ENCODE data around the gene EXOSC5. TPM values are rescaled to one million over a fixed set of nuclear protein-coding genes. Genes with fewer than 3 reads are reported as not detected.
"Not testable (repeated sequence)": the region's sequence is repeated elsewhere in the genome, so short reads cannot be mapped to it uniquely, and the experiment has no call there.

The EXOSC5 gene
- total RNA-seq, 1 experiment from 2014 or later, result 25.2 TPM

- Histone ChIP-seq H3K4me3 (ENCODE audit: low read depth in 2 of 2, low read length in 2 of 2) (no peak overlapping the region), H3K27me3 (ENCODE audit: control insufficient read depth, insufficient read depth, low read length) (no peaks in the 10 kb centered on the region), H3K27ac (ENCODE audit: low read length) (no peak overlapping the region), H3K4me1 (ENCODE audit: control insufficient read depth, insufficient read depth, low read length) (peaks cover 5% of the 10 kb centered on the region; the same call in 1 of the 2 replicates), H3K9me3 (ENCODE audit: control insufficient read depth, insufficient read depth, low read depth, low read length) (no peaks in the 10 kb centered on the region), H3K36me3 (ENCODE audit: control insufficient read depth, insufficient read depth, low read length) (no peaks in the 10 kb centered on the region; the same call in 1 of the 2 replicates)
- no peak for ATAC-seq
- CTCF ChIA-PET, result interaction anchor here (0.6 to 0.7 kb wide), 2 partner anchors 79 to 96 kb away, joined by 5 to 8 read pairs; no protein-coding TSS in a partner anchor
- in situ Hi-C loops (cut with HindIII; ENCODE audit: low pct_unique_long_range_greater_than_20kb, low sequenced_read_pairs) (no loop called here), intact Hi-C loops (cut with micrococcal nuclease; ENCODE audit: unreplicated experiment) (no loop called here)
- POLR2A ChIA-PET, result interaction anchor here (0.6 kb wide), 1 partner anchor 172 kb away, joined by 3 read pairs; the partner anchor contains the start of gene HNRNPUL1
- no peak for TF ChIP-seq CTCF (IDR thresholded peaks at IDR 0.05)
- no peak for TF ChIP-seq TCF7L2 (IDR thresholded peaks at IDR 0.05; ENCODE audit: low read depth, low read length)
- no peak for TF ChIP-seq POLR2AphosphoS5 (IDR thresholded peaks at IDR 0.05; ENCODE audit: low read depth, low read length)
- TF ChIP-seq REST (IDR thresholded peaks at IDR 0.05; ENCODE audit: insufficient read depth in 1 of 2, low read depth in 2 of 2, low read length in 1 of 2), result no peak
- TF ChIP-seq SIN3A (IDR thresholded peaks at IDR 0.05; ENCODE audit: borderline replicate concordance, insufficient read depth, low read depth, low read length), result no peak
- DNase-seq (ENCODE audit: low read depth, low spot score), result no peak
- BruUV-seq (replicated peaks), result no TSS peak
These were observed 38.9 kb upstream of the EXOSC5 start for GRCh38 chr19:41435936-41436673.

GRCh38 chr19:41435376-41435775, 38.2 kb upstream of the EXOSC5 start:
- POLR2A ChIA-PET, result interaction anchor here (0.6 kb wide), 1 partner anchor 171 kb away, joined by 3 read pairs; the partner anchor contains the start of gene HNRNPUL1
- H3K27ac ChIP-seq (ENCODE audit: low read length); ATAC-seq; intact Hi-C loops (cut with micrococcal nuclease; ENCODE audit: unreplicated experiment); in situ Hi-C loops (cut with HindIII; ENCODE audit: low pct_unique_long_range_greater_than_20kb, low sequenced_read_pairs); H3K9me3 ChIP-seq (ENCODE audit: control insufficient read depth, insufficient read depth, low read depth, low read length); H3K36me3 ChIP-seq (ENCODE audit: control insufficient read depth, insufficient read depth, low read length); H3K4me1 ChIP-seq (ENCODE audit: control insufficient read depth, insufficient read depth, low read length); BruUV-seq (replicated peaks); H3K4me3 ChIP-seq (ENCODE audit: low read depth in 2 of 2, low read length in 2 of 2); DNase-seq (ENCODE audit: low read depth, low spot score); H3K27me3 ChIP-seq (ENCODE audit: control insufficient read depth, insufficient read depth, low read length): not testable (repeated sequence)
- CTCF ChIA-PET, result interaction anchor here (0.6 to 0.7 kb wide), 2 partner anchors 78 to 95 kb away, joined by 5 to 8 read pairs; no protein-coding TSS in a partner anchor

- ATAC-seq (no peak), DNase-seq (ENCODE audit: low read depth, low spot score) (no peak)
- ChIA-PET CTCF (no interaction called here), POLR2A (no interaction called here)
- no peaks in the 10 kb centered on the region for H3K9me3 ChIP-seq (ENCODE audit: control insufficient read depth, insufficient read depth, low read depth, low read length)
- H3K4me1 ChIP-seq (ENCODE audit: control insufficient read depth, insufficient read depth, low read length), result peaks cover 5% of the 10 kb centered on the region; the same call in 1 of the 2 replicates
- intact Hi-C loops (cut with micrococcal nuclease; ENCODE audit: unreplicated experiment), result no loop called here
- no peaks in the 10 kb centered on the region for H3K27me3 ChIP-seq (ENCODE audit: control insufficient read depth, insufficient read depth, low read length)
- in situ Hi-C loops (cut with HindIII; ENCODE audit: low pct_unique_long_range_greater_than_20kb, low sequenced_read_pairs), result no loop called here
- H3K27ac ChIP-seq (ENCODE audit: low read length), result no peak overlapping the region
- BruUV-seq (replicated peaks), result no TSS peak
- H3K36me3 ChIP-seq (ENCODE audit: control insufficient read depth, insufficient read depth, low read length), result no peaks in the 10 kb centered on the region; the same call in 1 of the 2 replicates
- no peak overlapping the region for H3K4me3 ChIP-seq (ENCODE audit: low read depth in 2 of 2, low read length in 2 of 2)
- TF ChIP-seq POLR2AphosphoS5 (IDR thresholded peaks at IDR 0.05; ENCODE audit: low read depth, low read length) (no peak), TCF7L2 (IDR thresholded peaks at IDR 0.05; ENCODE audit: low read depth, low read length) (no peak), CTCF (IDR thresholded peaks at IDR 0.05) (no peak), SIN3A (IDR thresholded peaks at IDR 0.05; ENCODE audit: borderline replicate concordance, insufficient read depth, low read depth, low read length) (no peak), REST (IDR thresholded peaks at IDR 0.05; ENCODE audit: insufficient read depth in 1 of 2, low read depth in 2 of 2, low read length in 1 of 2) (no peak)
These were observed 37.3 kb upstream of the EXOSC5 start for GRCh38 chr19:41434450-41434849.

All from Panc1 (cell line).